Measurements from ENCODE around the gene SBNO1.
A peak's percentile ranks its signal among the peaks of the same experiment; 100 is the strongest.
"Not testable (repeated sequence)": the region's sequence is repeated elsewhere in the genome, so short reads cannot be mapped to it uniquely, and the experiment has no call there.

The SBNO1 gene

GRCh38 chr12:123389560-123390351 is 25.1 kb upstream of the SBNO1 start:
- DNase-seq (ENCODE audit: insufficient read length, low spot score) (no peak), FAIRE-seq (no peak)

- FAIRE-seq (no peak), DNase-seq (ENCODE audit: insufficient read length, low spot score) (no peak)
Observed at GRCh38 chr12:123388951-123389559, 24.4 kb upstream of the SBNO1 start.

GRCh38 chr12:123388177-123388950 is 23.7 kb upstream of the SBNO1 start:
- DNase-seq (ENCODE audit: insufficient read length, low spot score) (peak; percentile 95), FAIRE-seq (peak; percentile 21)

- no peak for DNase-seq (ENCODE audit: insufficient read length, low spot score)
- FAIRE-seq = no peak
Observed at GRCh38 chr12:123387508-123388176, 23.0 kb upstream of the SBNO1 start.

GRCh38 chr12:123385536-123385935 is 20.9 kb upstream of the SBNO1 start:
- not testable (repeated sequence) for FAIRE-seq; DNase-seq (ENCODE audit: insufficient read length, low spot score)

GRCh38 chr12:123384994-123385376 is 20.3 kb upstream of the SBNO1 start:
- no peak for FAIRE-seq

GRCh38 chr12:123384318-123384993 is 19.8 kb upstream of the SBNO1 start:
- no peak for DNase-seq (ENCODE audit: insufficient read length, low spot score)
- no peak for FAIRE-seq

More at GRCh38 chr12:123384994-123385376, 20.3 kb upstream of the SBNO1 start:
- DNase-seq (ENCODE audit: insufficient read length, low spot score) = no peak

- FAIRE-seq = no peak
- no peak for DNase-seq (ENCODE audit: insufficient read length, low spot score)
Observed at GRCh38 chr12:123382684-123383083, 18.0 kb upstream of the SBNO1 start.

- FAIRE-seq = no peak
Observed at GRCh38 chr12:123379391-123379790, 14.7 kb upstream of the SBNO1 start.

GRCh38 chr12:123372415-123372814 is 7.8 kb upstream of the SBNO1 start:
- DNase-seq (ENCODE audit: insufficient read length, low spot score); FAIRE-seq: not testable (repeated sequence)

More at GRCh38 chr12:123379391-123379790, 14.7 kb upstream of the SBNO1 start:
- DNase-seq (ENCODE audit: insufficient read length, low spot score) = no peak

- FAIRE-seq; DNase-seq (ENCODE audit: insufficient read length, low spot score): not testable (repeated sequence)
Observed at GRCh38 chr12:123371667-123372368, 7.2 kb upstream of the SBNO1 start.

- no peak for DNase-seq (ENCODE audit: insufficient read length, low spot score)
- no peak for FAIRE-seq
Observed at GRCh38 chr12:123369229-123369628, 4.6 kb upstream of the SBNO1 start.

- not testable (repeated sequence) for FAIRE-seq; DNase-seq (ENCODE audit: insufficient read length, low spot score)
Observed at GRCh38 chr12:123368431-123368830, 3.8 kb upstream of the SBNO1 start.

- FAIRE-seq (no peak), DNase-seq (ENCODE audit: insufficient read length, low spot score) (no peak)
Observed at GRCh38 chr12:123367511-123367910, 2.9 kb upstream of the SBNO1 start.

GRCh38 chr12:123365025-123365917 is 624 bp upstream of the SBNO1 start:
- FAIRE-seq (peak; percentile 97), DNase-seq (ENCODE audit: insufficient read length, low spot score) (peak; percentile 85)

GRCh38 chr12:123363740-123364531 is 711 bp downstream of the SBNO1 start:
- no peak for DNase-seq (ENCODE audit: insufficient read length, low spot score)
- no peak for FAIRE-seq

GRCh38 chr12:123363390-123363739 is 1.3 kb downstream of the SBNO1 start:
- DNase-seq (ENCODE audit: insufficient read length, low spot score) (no peak), FAIRE-seq (peak; percentile 74)

GRCh38 chr12:123358035-123358434 is 6.6 kb downstream of the SBNO1 start:
- DNase-seq (ENCODE audit: insufficient read length, low spot score) = no peak
- no peak for FAIRE-seq
